A549 (cell line): Measurements from ENCODE around the gene COQ9. TPM values are rescaled to one million over a fixed set of nuclear protein-coding genes. Genes with fewer than 3 reads are reported as not detected.

Experiments
- ATAC-seq, 2 experiments: fragments of 200-7000 bp in 1 of 2; fragments of >200 bp in 1 of 2; cut with Nextera tagmentation in 1 of 2; cut with Tn5 transposase in 1 of 2; 3 replicates each; pipeline versions ENCODE4 v1.8.0 to v1.9.1; 2018 to 2020; ENCODE audit warnings: mild to moderate bottlenecking in 1 of 2, moderate library complexity in 1 of 2
- CTCF ChIA-PET: fragments of 300-600 bp; sonication (Branson Sonifier 250); formaldehyde crosslinking; extraction: SDS; loops from one replicate; lab custom pipeline; 2021; ENCODE audit warnings: antibody characterized with exemption, inconsistent platforms; lab: Yijun Ruan, JAX
- POLR2A ChIA-PET: fragments of 350-600 bp; formaldehyde crosslinking; extraction: SDS; loops from one replicate; lab custom pipeline; 2021; ENCODE audit warnings: antibody characterized with exemption, inconsistent platforms; lab: Yijun Ruan, JAX
- DNase-seq, 2 experiments: peaks; one replicate each; pipeline versions ENCODE4 v3.0.0 to v3.0.0-alpha.2; 2011 to 2016; ENCODE audit warnings: low read depth in 1 of 2, low spot score in 1 of 2
- FAIRE-seq: peaks from 2 replicates; lab custom pipeline; 2011; peaks lifted over from hg19 to GRCh38; lab: Jason Lieb, UNC
- H3K27ac ChIP-seq, 2 experiments: fragments of >200 bp; sonication (Bioruptor Twin); formaldehyde crosslinking; 3 replicates each; pipeline ENCODE4 v1.5.1; 2016 to 2017
- H3K4me1 ChIP-seq: fragments of >200 bp; sonication (Bioruptor Twin); formaldehyde crosslinking; 3 replicates; pipeline ENCODE4 v1.6.1; 2016
- H3K4me2 ChIP-seq: fragments of >200 bp; sonication (Bioruptor Twin); formaldehyde crosslinking; 3 replicates; pipeline ENCODE4 v1.6.1; 2016
- H3K4me3 ChIP-seq: fragments of >200 bp; sonication (Bioruptor Twin); formaldehyde crosslinking; 3 replicates; pipeline ENCODE4 v1.5.1; 2016
- H3K9me3 ChIP-seq: fragments of >200 bp; sonication (Bioruptor Twin); formaldehyde crosslinking; 3 replicates; pipeline ENCODE4 v1.6.1; 2016
- CHD2 ChIP-seq: fragments of 150-350 bp; IDR thresholded peaks from 2 replicates; pipeline ENCODE4 v1.6.1; 2014; ENCODE audit warnings: low read length; ENCODE audit not compliant: partially characterized antibody
- FOSB ChIP-seq: fragments of 250-450 bp; sonication (Bioruptor Pico); IDR thresholded peaks from 2 replicates; pipeline ENCODE4 v1.5.0; 2020; ENCODE audit warnings: mild to moderate bottlenecking, moderate library complexity
- FOXS1 ChIP-seq: fragments of 250-450 bp; sonication (Bioruptor Pico); IDR thresholded peaks from 2 replicates; pipeline ENCODE4 v1.5.0; 2020; ENCODE audit warnings: mild to moderate bottlenecking, moderate library complexity
- HES2 ChIP-seq: fragments of >200 bp; sonication (Bioruptor Twin); formaldehyde crosslinking; IDR thresholded peaks from 2 replicates; pipeline ENCODE4 v1.6.1; 2016
- HOXA7 ChIP-seq: fragments of 250-450 bp; sonication (Bioruptor Pico); IDR thresholded peaks from 2 replicates; pipeline ENCODE4 v1.5.0; 2020; ENCODE audit warnings: mild to moderate bottlenecking, moderate library complexity
- HOXB13 ChIP-seq: fragments of 250-450 bp; sonication (Bioruptor Pico); IDR thresholded peaks from 2 replicates; pipeline ENCODE4 v1.5.0; 2020; ENCODE audit warnings: low read depth, mild to moderate bottlenecking, moderate library complexity
- KDM5A ChIP-seq: fragments of 200-600 bp; sonication (generic); IDR thresholded peaks from 2 replicates; pipeline ENCODE4 v1.6.1; 2016; ENCODE audit warnings: antibody characterized with exemption, mild to moderate bottlenecking
- MAFK ChIP-seq: fragments of 450-650 bp; IDR thresholded peaks from 2 replicates; pipeline ENCODE4 v1.6.1; 2014; ENCODE audit not compliant: partially characterized antibody
- MAZ ChIP-seq: fragments of 150-350 bp; IDR thresholded peaks from 2 replicates; pipeline ENCODE4 v1.6.1; 2014; ENCODE audit warnings: antibody characterized with exemption, low read depth, low read length, borderline replicate concordance
- MYC ChIP-seq: IDR thresholded peaks from 2 replicates; pipeline ENCODE4 v1.6.1; 2012; ENCODE audit warnings: mild to moderate bottlenecking, inconsistent platforms, low read length, improper control_type of control experiment, borderline replicate concordance
- NR3C1 ChIP-seq: fragments of >200 bp; sonication (Bioruptor Twin); formaldehyde crosslinking; IDR thresholded peaks from 3 replicates; pipeline ENCODE4 v1.6.1; 2017
- SMC3 ChIP-seq: fragments of >200 bp; sonication (Bioruptor Twin); formaldehyde crosslinking; IDR thresholded peaks from 3 replicates; pipeline ENCODE4 v1.6.1; 2018; ENCODE audit warnings: inconsistent platforms
- TFCP2L1 ChIP-seq: fragments of 250-450 bp; sonication (Bioruptor Pico); IDR thresholded peaks from 2 replicates; pipeline ENCODE4 v1.5.0; 2021; ENCODE audit warnings: mild to moderate bottlenecking
- WGBS: methylation state at CpG from one replicate; pipeline ENCODE4 v1.1.6; 2017; ENCODE audit errors: missing lambda C conversion rate; 5-methylcytosine and 5-hydroxymethylcytosine counted together
- polyA plus RNA-seq, 4 experiments: library from polyadenylated mRNA; depleted of rRNA in 3 of 4; stranded (reverse); fragments of >200 nt; fragmentation: RNase III in 1 of 4; extraction: RNeasy Plus Mini Kit Qiagen cat#74134 plus additional on column Dnase treatment in 1 of 4; gene quantifications; 2 replicates in 3 of 4; 3 replicates in 1 of 4; pipeline ENCODE4 v1.2.3, GENCODE V29; 2011 to 2017
- TF ChIP-seq, protein P1 (sequence below): fragments of 200-600 bp; sonication (generic); IDR thresholded peaks from 2 replicates; pipeline ENCODE4 v1.6.1; 2016; ENCODE audit warnings: antibody characterized with exemption, mild to moderate bottlenecking, moderate library complexity
- TF ChIP-seq, protein P2 (sequence below): fragments of 250-450 bp; sonication (Bioruptor Pico); IDR thresholded peaks from 2 replicates; pipeline ENCODE4 v1.5.0; 2020; ENCODE audit warnings: low read depth, mild to moderate bottlenecking, moderate library complexity
- TF ChIP-seq, protein P3 (sequence below): fragments of 450-650 bp; IDR thresholded peaks from 2 replicates; pipeline ENCODE4 v1.6.1; 2014; ENCODE audit warnings: antibody characterized with exemption
- TF ChIP-seq, protein P4 (sequence below): fragments of >200 bp; sonication (Bioruptor Twin); formaldehyde crosslinking; IDR thresholded peaks from 3 replicates; pipeline ENCODE4 v1.5.1; 2016

Gene COQ9
- polyA plus RNA-seq, 2 of the 4 experiments (the other 2 are of a cell fraction), result 47.2 to 109 TPM

GRCh38 chr16:57477531-57478202, 30.4 kb downstream of the COQ9 start:
- Histone ChIP-seq H3K4me1 (peaks cover 91% of the 10 kb centered on the region), H3K27ac (peak overlapping the region; percentile 96 to 98), H3K9me3 (no peaks in the 10 kb centered on the region), H3K4me3 (peak overlapping the region; percentile 48; the same call in 1 of the 3 replicates), H3K4me2 (peak overlapping the region; percentile 93)
- POLR2A ChIA-PET, result interaction anchor here (1.3 kb wide), 1 partner anchor 15 kb away, joined by 4 read pairs; the partner anchor contains the start of gene POLR2C
- ATAC-seq, result no peak
- CTCF ChIA-PET, result interaction anchor here (1.8 to 8.4 kb wide), 4 partner anchors 9 to 59 kb away, joined by 6 to 70 read pairs (median 46); partner anchors contain the start of genes DOK4 and POLR2C
- WGBS, result 61% methylated on average over 6 of the region's 9 CpGs
- DNase-seq, result no peak
- TF ChIP-seq, protein P1, sequence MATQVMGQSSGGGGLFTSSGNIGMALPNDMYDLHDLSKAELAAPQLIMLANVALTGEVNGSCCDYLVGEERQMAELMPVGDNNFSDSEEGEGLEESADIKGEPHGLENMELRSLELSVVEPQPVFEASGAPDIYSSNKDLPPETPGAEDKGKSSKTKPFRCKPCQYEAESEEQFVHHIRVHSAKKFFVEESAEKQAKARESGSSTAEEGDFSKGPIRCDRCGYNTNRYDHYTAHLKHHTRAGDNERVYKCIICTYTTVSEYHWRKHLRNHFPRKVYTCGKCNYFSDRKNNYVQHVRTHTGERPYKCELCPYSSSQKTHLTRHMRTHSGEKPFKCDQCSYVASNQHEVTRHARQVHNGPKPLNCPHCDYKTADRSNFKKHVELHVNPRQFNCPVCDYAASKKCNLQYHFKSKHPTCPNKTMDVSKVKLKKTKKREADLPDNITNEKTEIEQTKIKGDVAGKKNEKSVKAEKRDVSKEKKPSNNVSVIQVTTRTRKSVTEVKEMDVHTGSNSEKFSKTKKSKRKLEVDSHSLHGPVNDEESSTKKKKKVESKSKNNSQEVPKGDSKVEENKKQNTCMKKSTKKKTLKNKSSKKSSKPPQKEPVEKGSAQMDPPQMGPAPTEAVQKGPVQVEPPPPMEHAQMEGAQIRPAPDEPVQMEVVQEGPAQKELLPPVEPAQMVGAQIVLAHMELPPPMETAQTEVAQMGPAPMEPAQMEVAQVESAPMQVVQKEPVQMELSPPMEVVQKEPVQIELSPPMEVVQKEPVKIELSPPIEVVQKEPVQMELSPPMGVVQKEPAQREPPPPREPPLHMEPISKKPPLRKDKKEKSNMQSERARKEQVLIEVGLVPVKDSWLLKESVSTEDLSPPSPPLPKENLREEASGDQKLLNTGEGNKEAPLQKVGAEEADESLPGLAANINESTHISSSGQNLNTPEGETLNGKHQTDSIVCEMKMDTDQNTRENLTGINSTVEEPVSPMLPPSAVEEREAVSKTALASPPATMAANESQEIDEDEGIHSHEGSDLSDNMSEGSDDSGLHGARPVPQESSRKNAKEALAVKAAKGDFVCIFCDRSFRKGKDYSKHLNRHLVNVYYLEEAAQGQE, result no peak
- TF ChIP-seq HOXA7 (no peak), MAZ (no peak), HOXB13 (CRISPR knock-in tag) (no peak), MYC (no peak), NR3C1 (no peak), HES2 (no peak), KDM5A (no peak), CHD2 (no peak), MAFK (no peak), FOSB (CRISPR knock-in tag) (no peak), FOXS1 (CRISPR knock-in tag) (no peak), SMC3 (no peak), TFCP2L1 (CRISPR knock-in tag) (no peak)
- TF ChIP-seq, protein P2, sequence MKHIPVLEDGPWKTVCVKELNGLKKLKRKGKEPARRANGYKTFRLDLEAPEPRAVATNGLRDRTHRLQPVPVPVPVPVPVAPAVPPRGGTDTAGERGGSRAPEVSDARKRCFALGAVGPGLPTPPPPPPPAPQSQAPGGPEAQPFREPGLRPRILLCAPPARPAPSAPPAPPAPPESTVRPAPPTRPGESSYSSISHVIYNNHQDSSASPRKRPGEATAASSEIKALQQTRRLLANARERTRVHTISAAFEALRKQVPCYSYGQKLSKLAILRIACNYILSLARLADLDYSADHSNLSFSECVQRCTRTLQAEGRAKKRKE, result no peak
- TF ChIP-seq, protein P3, sequence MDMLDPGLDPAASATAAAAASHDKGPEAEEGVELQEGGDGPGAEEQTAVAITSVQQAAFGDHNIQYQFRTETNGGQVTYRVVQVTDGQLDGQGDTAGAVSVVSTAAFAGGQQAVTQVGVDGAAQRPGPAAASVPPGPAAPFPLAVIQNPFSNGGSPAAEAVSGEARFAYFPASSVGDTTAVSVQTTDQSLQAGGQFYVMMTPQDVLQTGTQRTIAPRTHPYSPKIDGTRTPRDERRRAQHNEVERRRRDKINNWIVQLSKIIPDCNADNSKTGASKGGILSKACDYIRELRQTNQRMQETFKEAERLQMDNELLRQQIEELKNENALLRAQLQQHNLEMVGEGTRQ, result no peak
- TF ChIP-seq, protein P4, sequence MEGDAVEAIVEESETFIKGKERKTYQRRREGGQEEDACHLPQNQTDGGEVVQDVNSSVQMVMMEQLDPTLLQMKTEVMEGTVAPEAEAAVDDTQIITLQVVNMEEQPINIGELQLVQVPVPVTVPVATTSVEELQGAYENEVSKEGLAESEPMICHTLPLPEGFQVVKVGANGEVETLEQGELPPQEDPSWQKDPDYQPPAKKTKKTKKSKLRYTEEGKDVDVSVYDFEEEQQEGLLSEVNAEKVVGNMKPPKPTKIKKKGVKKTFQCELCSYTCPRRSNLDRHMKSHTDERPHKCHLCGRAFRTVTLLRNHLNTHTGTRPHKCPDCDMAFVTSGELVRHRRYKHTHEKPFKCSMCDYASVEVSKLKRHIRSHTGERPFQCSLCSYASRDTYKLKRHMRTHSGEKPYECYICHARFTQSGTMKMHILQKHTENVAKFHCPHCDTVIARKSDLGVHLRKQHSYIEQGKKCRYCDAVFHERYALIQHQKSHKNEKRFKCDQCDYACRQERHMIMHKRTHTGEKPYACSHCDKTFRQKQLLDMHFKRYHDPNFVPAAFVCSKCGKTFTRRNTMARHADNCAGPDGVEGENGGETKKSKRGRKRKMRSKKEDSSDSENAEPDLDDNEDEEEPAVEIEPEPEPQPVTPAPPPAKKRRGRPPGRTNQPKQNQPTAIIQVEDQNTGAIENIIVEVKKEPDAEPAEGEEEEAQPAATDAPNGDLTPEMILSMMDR, result no peak
- no peak for FAIRE-seq
